ENCODE data around the gene LSR. TPM values are rescaled to one million over a fixed set of nuclear protein-coding genes. Genes with fewer than 3 reads are reported as not detected.

Gene LSR
- total RNA-seq, 2 donors from 2014 or later = 24.2 to 41.1 TPM

- no peak for ATAC-seq (replicated peaks in 1 of 2)
- Mint-ChIP-seq H3K4me1 (ENCODE audit: low read depth) (peaks cover 12% of the 10 kb centered on the region), H3K4me3 (no peak overlapping the region), H3K36me3 (ENCODE audit: insufficient read depth in 2 of 2) (no peaks in the 10 kb centered on the region), H3K27me3 (ENCODE audit: low read depth) (no peaks in the 10 kb centered on the region), H3K9me3 (no peaks in the 10 kb centered on the region), H3K27ac (no peak overlapping the region)
- DNase-seq = no peak
Observed at GRCh38 chr19:35315883-35316282, 67.1 kb downstream of the LSR start.

GRCh38 chr19:35316560-35316959 is 67.8 kb downstream of the LSR start:
- DNase-seq (no peak), ATAC-seq (replicated peaks in 1 of 2) (no peak)
- H3K36me3 Mint-ChIP-seq (ENCODE audit: insufficient read depth in 2 of 2) = no peaks in the 10 kb centered on the region
- H3K27me3 Mint-ChIP-seq (ENCODE audit: low read depth) = no peaks in the 10 kb centered on the region
- H3K9me3 Mint-ChIP-seq = no peaks in the 10 kb centered on the region
- no peak overlapping the region for H3K27ac Mint-ChIP-seq
- H3K4me3 Mint-ChIP-seq = no peak overlapping the region
- peaks cover 12% of the 10 kb centered on the region for H3K4me1 Mint-ChIP-seq (ENCODE audit: low read depth)

Other genes starting within 250 kb of the LSR start
- 100 to 1,000 TPM; 233 to 236 TPM for gene GRAMD1A, start 248.7 kb upstream of the LSR start, total RNA-seq
- 1 to 10 TPM; 2.7 to 4.7 TPM for gene SCN1B, start 218.5 kb upstream of the LSR start, total RNA-seq
- under 1 TPM; 0.19 to 0.30 TPM for gene HPN, start 207.3 kb upstream of the LSR start, total RNA-seq
- gene FXYD3, start 133.2 kb upstream of the LSR start, total RNA-seq = not detected
- under 1 TPM; 0.72 to 1.00 TPM for gene LGI4, start 113.9 kb upstream of the LSR start, total RNA-seq
- 1 to 10 TPM; 1.6 to 2.0 TPM for gene FXYD1, start 110.2 kb upstream of the LSR start, total RNA-seq
- 1 to 10 TPM; 1.0 to 1.2 TPM for gene FXYD7, start 105.7 kb upstream of the LSR start, total RNA-seq
- 100 to 1,000 TPM; 331 to 342 TPM for gene FXYD5, start 94.3 kb upstream of the LSR start, total RNA-seq
- gene FAM187B, start 20.3 kb upstream of the LSR start, total RNA-seq = not detected
- 100 to 1,000 TPM; 202 to 212 TPM for gene USF2, start 20.0 kb downstream of the LSR start, total RNA-seq
- 1 to 10 TPM; 1.2 to 2.4 TPM for gene HAMP, start 33.5 kb downstream of the LSR start, total RNA-seq
- gene MAG, start 43.2 kb downstream of the LSR start, total RNA-seq = under 1 TPM; 0.29 to 0.83 TPM
- gene CD22, start 80.2 kb downstream of the LSR start, total RNA-seq = 10 to 100 TPM; 39.1 to 44.5 TPM
- 1 to 10 TPM in 1 of 2 donors, under 1 TPM in 1; 0.67 to 1.4 TPM for gene FFAR1, start 98.9 kb downstream of the LSR start, total RNA-seq
- 1 to 10 TPM; 6.6 to 8.8 TPM for gene FFAR3, start 109.5 kb downstream of the LSR start, total RNA-seq
- gene GPR42, start 122.1 kb downstream of the LSR start, total RNA-seq = 1 to 10 TPM; 1.1 to 1.9 TPM
- gene FFAR2, start 199.3 kb downstream of the LSR start, total RNA-seq = not detected
- not detected for gene KRTDAP, start 241.5 kb downstream of the LSR start, total RNA-seq